Heart left ventricle (tissue), 13 donors: ENCODE data around the gene RPS26.

Experiments
- CTCF ChIP-seq, 12 donors: fragments of 200-600 bp; sonication (generic) in 4 of 12; IDR thresholded peaks; one replicate each; pipeline versions ENCODE4 v1.5.0 to v1.8.0; 2018 to 2022; ENCODE audit warnings: antibody characterized with exemption in 12 of 12, mild to moderate bottlenecking in 5 of 12
- POLR2A ChIP-seq, 2 donors: fragments of 450-650 bp; IDR thresholded peaks; one replicate each; pipeline ENCODE4 v1.6.1; 2017; ENCODE audit warnings: antibody characterized with exemption in 2 of 2, mild to moderate bottlenecking in 2 of 2, moderate library complexity in 2 of 2
- donor health status: ischemic (EF 13 %, LVEDD 7.1; RV severe dilation, severe dysfunction).
- donor health status: DM: no; HTN: yes; CAD: no.
- donor health status: DM: no; HTN: no; CAD: no.
- donor health status: ischemic (EF 25% LVEDD 6.9; RV normal size, moderate dysfunction).
- donor health status: ischemic (EF 25% LVEDD 5.7; RV mildly dilated, moderate dysfunction).
- donor health status: ischemic (EF 35%, LVEDD 5.7; RV mildly dilated, moderate dysfunction).
- donor health status: nonischemic (EF 11% LVEDD 7.7; RV severe dilation, severe dysfunction).
- donor health status: DM: yes; HTN: yes; CAD: no.
- donor health status: PGD.
- donor health status: ischemic (EF 29% LVEDD 5.4; RV normal size, mild dysfunction).
- donor health status: nonischemic (EF 23%, LVEDD 6.1; RV moderate dilation, normal function).

DNA sequence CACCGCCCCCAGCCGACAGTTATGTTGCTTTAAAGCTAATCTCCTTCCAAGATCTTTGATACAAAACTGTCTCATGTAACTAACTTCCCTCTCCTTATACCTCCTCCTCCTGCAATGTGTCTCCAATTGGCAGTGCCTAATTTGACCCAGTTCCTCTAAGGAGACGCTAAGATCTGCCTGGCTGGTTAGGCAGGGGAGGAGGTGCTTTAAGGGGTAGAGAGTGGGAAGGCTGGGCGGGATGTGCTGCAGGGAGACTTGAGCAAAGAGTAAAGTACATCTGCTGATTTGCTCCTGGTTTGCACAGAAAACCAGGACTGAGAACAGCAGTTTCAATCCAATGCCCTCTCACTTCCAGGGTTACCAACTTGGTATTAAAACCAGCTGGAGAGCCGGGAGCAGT lies 28.2 kb upstream of the RPS26 start:
- TF ChIP-seq CTCF (IDR thresholded peaks at IDR 0.05): no peak
- no peak for TF ChIP-seq POLR2A (IDR thresholded peaks at IDR 0.05)
